22Rv1 (cell line): ENCODE results near the gene POLR2L.

Source experiments
- ZFX ChIP-seq: fragments of 450-650 bp; IDR thresholded peaks from 2 replicates; pipeline ENCODE4 v1.6.1; 2017; ENCODE audit warnings: antibody characterized with exemption, borderline replicate concordance
- TF ChIP-seq, protein P1 (sequence below): fragments of 450-650 bp; IDR thresholded peaks from 2 replicates; pipeline ENCODE4 v1.5.1; 2017; ENCODE audit warnings: mild to moderate bottlenecking

- TF ChIP-seq, protein P1, sequence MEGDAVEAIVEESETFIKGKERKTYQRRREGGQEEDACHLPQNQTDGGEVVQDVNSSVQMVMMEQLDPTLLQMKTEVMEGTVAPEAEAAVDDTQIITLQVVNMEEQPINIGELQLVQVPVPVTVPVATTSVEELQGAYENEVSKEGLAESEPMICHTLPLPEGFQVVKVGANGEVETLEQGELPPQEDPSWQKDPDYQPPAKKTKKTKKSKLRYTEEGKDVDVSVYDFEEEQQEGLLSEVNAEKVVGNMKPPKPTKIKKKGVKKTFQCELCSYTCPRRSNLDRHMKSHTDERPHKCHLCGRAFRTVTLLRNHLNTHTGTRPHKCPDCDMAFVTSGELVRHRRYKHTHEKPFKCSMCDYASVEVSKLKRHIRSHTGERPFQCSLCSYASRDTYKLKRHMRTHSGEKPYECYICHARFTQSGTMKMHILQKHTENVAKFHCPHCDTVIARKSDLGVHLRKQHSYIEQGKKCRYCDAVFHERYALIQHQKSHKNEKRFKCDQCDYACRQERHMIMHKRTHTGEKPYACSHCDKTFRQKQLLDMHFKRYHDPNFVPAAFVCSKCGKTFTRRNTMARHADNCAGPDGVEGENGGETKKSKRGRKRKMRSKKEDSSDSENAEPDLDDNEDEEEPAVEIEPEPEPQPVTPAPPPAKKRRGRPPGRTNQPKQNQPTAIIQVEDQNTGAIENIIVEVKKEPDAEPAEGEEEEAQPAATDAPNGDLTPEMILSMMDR = no peak
- no peak for TF ChIP-seq ZFX
These were observed 4.9 kb downstream of the POLR2L start for GRCh38 chr11:837189-837989.
